IMR-90 (cell line): ENCODE results near the gene OR10A3. TPM values are rescaled to one million over a fixed set of nuclear protein-coding genes. Genes with fewer than 3 reads are reported as not detected.

Experiments
- ATAC-seq: fragments of 200-7000 bp; cut with Tn5 transposase; 2 replicates; pipeline ENCODE4 v1.9.1; 2020; ENCODE audit warnings: low read depth, mild to moderate bottlenecking, moderate library complexity
- BruUV-seq: library from RNA; stranded (reverse); fragments of 400-500 nt; replicated peaks from 2 replicates; lab custom pipeline; 2021; lab: Mats Ljungman, UMichigan
- CTCF ChIA-PET: fragments of 300-600 bp; formaldehyde crosslinking; extraction: SDS; loops from one replicate; lab custom pipeline; 2021; ENCODE audit warnings: antibody characterized with exemption; lab: Yijun Ruan, JAX
- POLR2A ChIA-PET: fragments of 300-600 bp; sonication (Branson Sonifier 250); formaldehyde crosslinking; loops from one replicate; lab custom pipeline; 2022; ENCODE audit warnings: antibody characterized with exemption; ENCODE audit not compliant: unreplicated experiment; lab: Charles Lee
- DNase-seq: peaks from one replicate; pipeline ENCODE4 v3.0.0; 2013
- H2AFZ ChIP-seq: replicated peaks from 2 replicates; pipeline ENCODE3; 2013; ENCODE audit warnings: low read length, mild to moderate bottlenecking; ENCODE audit not compliant: poor library complexity
- H2AK5ac ChIP-seq: 2 replicates; pipeline ENCODE4 v1.6.1; 2013; ENCODE audit warnings: low read depth, low read length, inconsistent platforms
- H2AK9ac ChIP-seq: replicated peaks from 2 replicates; pipeline ENCODE3; 2013; ENCODE audit warnings: mild to moderate bottlenecking, low read depth, low read length, moderate library complexity; ENCODE audit not compliant: poor library complexity
- H2BK120ac ChIP-seq: 2 replicates; pipeline ENCODE4 v1.6.1; 2013; ENCODE audit warnings: low read depth, low read length, inconsistent platforms
- H2BK15ac ChIP-seq: 3 replicates; pipeline ENCODE4 v1.6.1; 2013; ENCODE audit warnings: low read depth, low read length, inconsistent platforms
- H2BK20ac ChIP-seq: 2 replicates; pipeline ENCODE4 v1.6.1; 2013; ENCODE audit warnings: low read depth, mild to moderate bottlenecking, inconsistent platforms, low read length, moderate library complexity
- H2BK5ac ChIP-seq: 2 replicates; pipeline ENCODE4 v1.6.1; 2013; ENCODE audit warnings: mild to moderate bottlenecking, low read depth, low read length, inconsistent platforms; ENCODE audit not compliant: poor library complexity, severe bottlenecking
- H3K14ac ChIP-seq: replicated peaks from 2 replicates; pipeline ENCODE4 v1.6.1; 2013; ENCODE audit warnings: low read depth, low read length, inconsistent platforms
- H3K18ac ChIP-seq: 2 replicates; pipeline ENCODE4 v1.6.1; 2013; ENCODE audit warnings: low read depth, low read length, control low read depth
- H3K23ac ChIP-seq: 2 replicates; pipeline ENCODE4 v1.6.1; 2013; ENCODE audit warnings: low read depth, low read length, inconsistent platforms
- H3K27ac ChIP-seq: 2 replicates; pipeline ENCODE4 v1.5.1; 2013; ENCODE audit warnings: mild to moderate bottlenecking, control low read depth, low read length; ENCODE audit not compliant: insufficient read depth
- H3K27me3 ChIP-seq: 2 replicates; pipeline ENCODE4 v1.6.1; 2013; ENCODE audit warnings: low read length; ENCODE audit not compliant: control insufficient read depth, insufficient read depth
- H3K36me3 ChIP-seq: 2 replicates; pipeline ENCODE4 v1.6.1; 2013; ENCODE audit warnings: low read length, mixed read lengths; ENCODE audit not compliant: control insufficient read depth, insufficient read depth
- H3K4ac ChIP-seq: 2 replicates; pipeline ENCODE4 v1.6.1; 2013; ENCODE audit warnings: low read depth, low read length, inconsistent platforms
- H3K4me1 ChIP-seq: 2 replicates; pipeline ENCODE4 v1.6.1; 2013; ENCODE audit warnings: low read length, mixed read lengths; ENCODE audit not compliant: control insufficient read depth, insufficient read depth
- H3K4me2 ChIP-seq: 2 replicates; pipeline ENCODE4 v1.6.1; 2013; ENCODE audit warnings: low read depth, mild to moderate bottlenecking, control low read depth, low read length, moderate library complexity
- H3K4me3 ChIP-seq: 2 replicates; pipeline ENCODE4 v1.5.1; 2013; ENCODE audit warnings: low read depth, mild to moderate bottlenecking, control low read depth, low read length, moderate library complexity; ENCODE audit not compliant: insufficient read depth
- H3K56ac ChIP-seq: 2 replicates; pipeline ENCODE4 v1.6.1; 2013; ENCODE audit warnings: low read length, inconsistent platforms; ENCODE audit not compliant: insufficient read depth; ENCODE audit errors: extremely low read depth
- H3K79me1 ChIP-seq, 2 experiments: 2 replicates each; pipeline ENCODE4 v1.6.1; 2013; ENCODE audit warnings: low read length in 2 of 2, inconsistent platforms in 1 of 2, low read depth in 1 of 2
- H3K9ac ChIP-seq: 2 replicates; pipeline ENCODE4 v1.6.1; 2013; ENCODE audit warnings: low read depth, low read length, control low read depth
- H3K9me1 ChIP-seq: 2 replicates; pipeline ENCODE4 v1.6.1; 2013; ENCODE audit warnings: low read length, inconsistent platforms; ENCODE audit not compliant: insufficient read depth
- H3K9me3 ChIP-seq: 2 replicates; pipeline ENCODE4 v1.6.1; 2013; ENCODE audit warnings: low read length; ENCODE audit not compliant: control insufficient read depth, insufficient read depth
- H4K20me1 ChIP-seq: 2 replicates; pipeline ENCODE4 v1.6.1; 2013; ENCODE audit warnings: low read length, inconsistent platforms; ENCODE audit not compliant: insufficient read depth
- H4K5ac ChIP-seq: 2 replicates; pipeline ENCODE4 v1.6.1; 2013; ENCODE audit warnings: mild to moderate bottlenecking, low read depth, low read length, control low read depth
- H4K8ac ChIP-seq, 2 experiments: 2 replicates each; pipeline ENCODE4 v1.6.1; 2013; ENCODE audit warnings: low read depth in 2 of 2, low read length in 2 of 2, control low read depth in 1 of 2, inconsistent platforms in 1 of 2
- H4K91ac ChIP-seq: 2 replicates; pipeline ENCODE4 v1.6.1; 2013; ENCODE audit warnings: low read depth, low read length, inconsistent platforms; ENCODE audit not compliant: insufficient read depth
- CEBPB ChIP-seq: IDR thresholded peaks from 2 replicates; pipeline ENCODE4 v1.6.1; 2012; ENCODE audit warnings: low read depth, low read length, improper control_type of control experiment
- CTCF ChIP-seq: conservative IDR thresholded peaks from 2 replicates; pipeline ENCODE4 v1.5.1; 2012; ENCODE audit warnings: mild to moderate bottlenecking, low read depth, low read length, improper control_type of control experiment
- FOS ChIP-seq: fragments of 150-350 bp; IDR thresholded peaks from 2 replicates; pipeline ENCODE4 v1.6.1; 2016; ENCODE audit warnings: low read depth, low read length
- RFX5 ChIP-seq: IDR thresholded peaks from 2 replicates; pipeline ENCODE4 v1.8.0; 2012; ENCODE audit warnings: low read depth, mild to moderate bottlenecking, low read length, moderate library complexity
- SMC3 ChIP-seq: fragments of 150-350 bp; IDR thresholded peaks from 2 replicates; pipeline ENCODE4 v1.6.1; 2016; ENCODE audit warnings: low read depth, mild to moderate bottlenecking, antibody characterized with exemption, low read length, moderate library complexity
- WGBS, 2 experiments: methylation state at CpG; one replicate each; pipeline versions ENCODE4 v1.1.5 to v1.1.7; 2013; ENCODE audit warnings: missing lambda C conversion rate in 2 of 2; ENCODE audit not compliant: insufficient read length in 1 of 2; ENCODE audit errors: extremely low coverage in 2 of 2; 5-methylcytosine and 5-hydroxymethylcytosine counted together
- dilution Hi-C: fragments of 300-500 bp; cut with HindIII; formaldehyde crosslinking; loops from one replicate; pipeline ENCODE4 v1.14.3; 2018; ENCODE audit warnings: low sequenced_read_pairs; ENCODE audit not compliant: unreplicated experiment
- in situ Hi-C: fragments of 300-500 bp; cut with MboI; formaldehyde crosslinking; loops from 3 replicates; pipeline ENCODE4 v1.14.3; 2019; ENCODE audit warnings: low sequenced_read_pairs, inconsistent platforms, mixed read lengths
- intact Hi-C: fragments of 100-400 bp; cut with micrococcal nuclease; formaldehyde crosslinking; loops from 2 replicates; pipeline ENCODE4 v1.10.0; 2022
- polyA plus RNA-seq, 3 experiments: library from polyadenylated mRNA; depleted of rRNA; stranded (reverse); fragments of >200 nt; gene quantifications; 2 replicates each; pipeline ENCODE4 v1.2.3, GENCODE V29; 2012; ENCODE audit warnings: low replicate concordance in 1 of 3
- total RNA-seq: library from RNA; depleted of rRNA; stranded (reverse); fragments of >200 nt; gene quantifications from 2 replicates; pipeline ENCODE4 v1.2.3, GENCODE V29; 2012

Gene OR10A3
- total and polyA plus RNA-seq, 2 of the 4 experiments (the other 2 are of a cell fraction): 0.03 TPM; not detected in 1

DNA sequence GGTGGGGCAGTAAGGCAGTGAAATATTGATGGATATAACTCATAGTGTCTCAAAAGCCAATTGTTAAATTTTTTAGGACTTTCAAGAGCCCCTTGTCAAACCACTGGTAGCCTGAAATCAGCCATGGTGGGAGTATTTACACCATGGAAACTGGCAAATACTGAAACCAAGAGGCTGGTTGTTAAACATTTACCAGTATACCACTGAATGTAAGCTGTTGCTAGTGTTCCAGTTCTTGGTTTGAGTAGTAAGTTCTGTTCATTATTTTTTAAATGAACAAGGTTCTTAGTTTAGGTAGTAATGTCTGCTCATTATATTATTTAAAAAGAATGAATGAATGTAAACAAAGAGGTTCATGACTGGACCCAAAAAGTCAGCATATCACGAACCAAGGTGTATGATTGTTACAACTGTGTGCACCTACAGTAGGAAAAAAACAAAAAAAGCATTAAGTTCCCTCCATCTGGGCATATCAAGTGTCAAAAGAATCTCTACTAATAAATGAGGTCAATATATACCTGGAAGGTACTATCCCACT is 41.1 kb upstream of the OR10A3 start:
- H3K4me2 ChIP-seq: no peak overlapping the region
- no peaks in the 10 kb centered on the region for H3K9me3 ChIP-seq
- ChIA-PET POLR2A (no interaction called here), CTCF (interaction anchor here (1.3 kb wide), 1 partner anchor 78 kb away, joined by 4 read pairs; no protein-coding TSS in a partner anchor)
- H3K4ac ChIP-seq: peak overlapping the region; percentile 74
- intact Hi-C loops (no loop called here), dilution Hi-C loops (no loop called here), in situ Hi-C loops (loop anchor here (25.0 kb wide), 1 partner anchor 420 kb away; no protein-coding TSS in a partner anchor)
- peak overlapping the region; percentile 36; the same call in 2 of the 3 replicates for H2BK15ac ChIP-seq
- H3K18ac ChIP-seq: no peak overlapping the region
- no peak overlapping the region for H4K5ac ChIP-seq
- no peaks in the 10 kb centered on the region for H3K9me1 ChIP-seq
- H3K9ac ChIP-seq: no peak overlapping the region
- no peaks in the 10 kb centered on the region for H3K27me3 ChIP-seq
- no peak overlapping the region for H3K23ac ChIP-seq
- no peak overlapping the region for H3K27ac ChIP-seq
- no TSS peak for BruUV-seq
- no peak overlapping the region for H3K4me3 ChIP-seq
- H3K36me3 ChIP-seq: no peaks in the 10 kb centered on the region
- no peak overlapping the region for H3K14ac ChIP-seq
- no peaks in the 10 kb centered on the region for H4K20me1 ChIP-seq
- no peak for ATAC-seq
- H3K79me1 ChIP-seq: peaks cover 4 to 9% of the 10 kb centered on the region in 2 experiments; a peak in 3 of 4 replicates
- H3K4me1 ChIP-seq: peaks cover 10% of the 10 kb centered on the region; the same call in 1 of the 2 replicates
- no peak overlapping the region for H2AFZ ChIP-seq
- no CpG with 5 or more reads among the region's 1 CpG for WGBS, 2 experiments
- H2AK5ac ChIP-seq: peak overlapping the region; percentile 85; the same call in 1 of the 2 replicates
- 0 out of 2 replicates have a peak overlapping the region, but pooled peaks have one; percentile 50 for H4K91ac ChIP-seq
- peak overlapping the region; percentile 84; the same call in 1 of the 2 replicates for H2BK120ac ChIP-seq
- TF ChIP-seq CTCF: no peak
- TF ChIP-seq RFX5: no peak
- TF ChIP-seq CEBPB: no peak
- TF ChIP-seq FOS: no peak
- no peak for TF ChIP-seq SMC3
- no peak overlapping the region for H2AK9ac ChIP-seq
- no peak overlapping the region for H3K56ac ChIP-seq
- H4K8ac ChIP-seq: no peak overlapping the region
- no peak for DNase-seq
- peak overlapping the region; percentile 69; the same call in 1 of the 2 replicates for H2BK20ac ChIP-seq
- H2BK5ac ChIP-seq: no peak overlapping the region
